ENCODE data around the gene KRT35. TPM values are rescaled to one million over a fixed set of nuclear protein-coding genes. Genes with fewer than 3 reads are reported as not detected.

KRT35 gene
- total and polyA plus RNA-seq, 10 of the 15 experiments (the other 5 are each of a cell fraction or from before 2014, with no cell fraction given), result not detected

DNA sequence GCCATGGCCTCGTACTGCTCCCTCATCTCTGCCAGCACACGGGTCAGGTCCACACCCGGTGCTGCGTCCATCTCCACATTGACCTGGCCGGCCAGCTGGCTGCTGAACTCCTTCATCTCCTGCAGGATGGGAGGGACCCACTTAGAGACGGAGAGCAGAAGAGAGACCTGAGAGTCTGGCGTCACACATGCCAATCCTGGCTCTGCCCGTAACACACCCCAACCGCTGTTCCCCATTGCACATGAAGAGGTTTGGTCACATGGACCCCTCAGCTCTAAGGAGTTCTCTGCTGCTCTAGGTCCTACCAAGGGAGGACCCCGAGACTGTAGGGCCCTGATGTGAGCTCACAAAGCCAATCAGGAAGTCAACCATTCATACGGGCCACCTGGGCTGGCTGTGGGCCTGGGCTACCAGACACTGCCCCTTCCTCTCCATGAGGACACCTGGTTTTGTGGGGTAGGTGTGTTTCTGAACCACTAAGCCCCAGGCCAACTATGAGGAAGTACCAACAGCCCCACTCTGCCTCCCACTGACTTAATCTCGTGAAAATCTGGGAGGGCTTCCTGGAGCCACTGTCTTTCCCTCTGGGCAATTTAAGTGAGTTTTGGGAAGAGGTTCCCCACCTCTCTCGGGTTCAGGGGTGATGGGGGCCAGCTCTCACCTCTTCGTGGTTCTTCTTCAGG, 35.3 kb upstream of the KRT35 start:
- Histone ChIP-seq H3K4me3 (no peak overlapping the region), H3K4me2 (ENCODE audit: control insufficient read depth, insufficient read depth) (no peak overlapping the region), H3K27me3 (replicated peaks in 1 of 2; ENCODE audit: control insufficient read depth in 2 of 2, insufficient read depth in 2 of 2, low read length in 1 of 2) (no peaks in the 10 kb centered on the region; a peak in 2 of 4 replicates), H3K9me3 (replicated peaks; ENCODE audit: control insufficient read depth, insufficient read depth, low read length) (no peaks in the 10 kb centered on the region), H3K4me1 (ENCODE audit: control insufficient read depth, insufficient read depth, low read length) (no peaks in the 10 kb centered on the region), H4K20me1 (ENCODE audit: control insufficient read depth, insufficient read depth) (no peaks in the 10 kb centered on the region), H3K27ac (ENCODE audit: control insufficient read depth, insufficient read depth) (no peak overlapping the region), H3K36me3 (ENCODE audit: control insufficient read depth in 2 of 2, insufficient read depth in 2 of 2, low read length in 1 of 2) (no peaks in the 10 kb centered on the region), H3K79me2 (ENCODE audit: control insufficient read depth, insufficient read depth, low read length) (no peaks in the 10 kb centered on the region), H3K9ac (ENCODE audit: control insufficient read depth, insufficient read depth, low read length) (no peak overlapping the region), H2AFZ (ENCODE audit: control insufficient read depth, low read depth, low read length) (no peak overlapping the region)
- WGBS (ENCODE audit: insufficient coverage, insufficient replicate concordance, low lambda C conversion rate, missing lambda C conversion rate), result 30% methylated on average over 13 of the region's 14 CpGs
- BruUV-seq (replicated peaks), result no TSS peak
- RAD21 ChIA-PET (ENCODE audit: unreplicated experiment), result no interaction called here
- FAIRE-seq, result no peak
- in situ Hi-C loops (cut with MboI), result no loop called here
- ATAC-seq, result no peak
- POLR2A ChIA-PET, result interaction anchor here (0.5 kb wide), 1 partner anchor 10 kb away, joined by 3 read pairs; no protein-coding TSS in a partner anchor
- SMC1A ChIA-PET (ENCODE audit: uncharacterized antibody, unreplicated experiment), result no interaction called here
- intact Hi-C loops (cut with micrococcal nuclease; ENCODE audit: unreplicated experiment), result no loop called here
- no peak for DNase-seq (ENCODE audit: low read depth, low spot score)
- CTCF ChIA-PET, result interaction anchor here (1.5 kb wide), 1 partner anchor 33 kb away, joined by 4 read pairs; no protein-coding TSS in a partner anchor
- TF ChIP-seq, protein P1, sequence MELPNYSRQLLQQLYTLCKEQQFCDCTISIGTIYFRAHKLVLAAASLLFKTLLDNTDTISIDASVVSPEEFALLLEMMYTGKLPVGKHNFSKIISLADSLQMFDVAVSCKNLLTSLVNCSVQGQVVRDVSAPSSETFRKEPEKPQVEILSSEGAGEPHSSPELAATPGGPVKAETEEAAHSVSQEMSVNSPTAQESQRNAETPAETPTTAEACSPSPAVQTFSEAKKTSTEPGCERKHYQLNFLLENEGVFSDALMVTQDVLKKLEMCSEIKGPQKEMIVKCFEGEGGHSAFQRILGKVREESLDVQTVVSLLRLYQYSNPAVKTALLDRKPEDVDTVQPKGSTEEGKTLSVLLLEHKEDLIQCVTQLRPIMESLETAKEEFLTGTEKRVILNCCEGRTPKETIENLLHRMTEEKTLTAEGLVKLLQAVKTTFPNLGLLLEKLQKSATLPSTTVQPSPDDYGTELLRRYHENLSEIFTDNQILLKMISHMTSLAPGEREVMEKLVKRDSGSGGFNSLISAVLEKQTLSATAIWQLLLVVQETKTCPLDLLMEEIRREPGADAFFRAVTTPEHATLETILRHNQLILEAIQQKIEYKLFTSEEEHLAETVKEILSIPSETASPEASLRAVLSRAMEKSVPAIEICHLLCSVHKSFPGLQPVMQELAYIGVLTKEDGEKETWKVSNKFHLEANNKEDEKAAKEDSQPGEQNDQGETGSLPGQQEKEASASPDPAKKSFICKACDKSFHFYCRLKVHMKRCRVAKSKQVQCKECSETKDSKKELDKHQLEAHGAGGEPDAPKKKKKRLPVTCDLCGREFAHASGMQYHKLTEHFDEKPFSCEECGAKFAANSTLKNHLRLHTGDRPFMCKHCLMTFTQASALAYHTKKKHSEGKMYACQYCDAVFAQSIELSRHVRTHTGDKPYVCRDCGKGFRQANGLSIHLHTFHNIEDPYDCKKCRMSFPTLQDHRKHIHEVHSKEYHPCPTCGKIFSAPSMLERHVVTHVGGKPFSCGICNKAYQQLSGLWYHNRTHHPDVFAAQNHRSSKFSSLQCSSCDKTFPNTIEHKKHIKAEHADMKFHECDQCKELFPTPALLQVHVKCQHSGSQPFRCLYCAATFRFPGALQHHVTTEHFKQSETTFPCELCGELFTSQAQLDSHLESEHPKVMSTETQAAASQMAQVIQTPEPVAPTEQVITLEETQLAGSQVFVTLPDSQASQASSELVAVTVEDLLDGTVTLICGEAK (IDR thresholded peaks at IDR 0.05; ENCODE audit: borderline replicate concordance), result no peak
- TF ChIP-seq PAX5 (IDR thresholded peaks at IDR 0.05; ENCODE audit: borderline replicate concordance, low read depth, low read length) (no peak), CBFB (IDR thresholded peaks at IDR 0.05; ENCODE audit: low read depth) (no peak), CHD4 (IDR thresholded peaks at IDR 0.05) (no peak), FOXK2 (IDR thresholded peaks at IDR 0.05) (no peak), POLR2AphosphoS5 (IDR thresholded peaks at IDR 0.05; ENCODE audit: low read length) (no peak), TCF7 (IDR thresholded peaks at IDR 0.05; ENCODE audit: borderline replicate concordance) (no peak)
- TF ChIP-seq, protein P2, sequence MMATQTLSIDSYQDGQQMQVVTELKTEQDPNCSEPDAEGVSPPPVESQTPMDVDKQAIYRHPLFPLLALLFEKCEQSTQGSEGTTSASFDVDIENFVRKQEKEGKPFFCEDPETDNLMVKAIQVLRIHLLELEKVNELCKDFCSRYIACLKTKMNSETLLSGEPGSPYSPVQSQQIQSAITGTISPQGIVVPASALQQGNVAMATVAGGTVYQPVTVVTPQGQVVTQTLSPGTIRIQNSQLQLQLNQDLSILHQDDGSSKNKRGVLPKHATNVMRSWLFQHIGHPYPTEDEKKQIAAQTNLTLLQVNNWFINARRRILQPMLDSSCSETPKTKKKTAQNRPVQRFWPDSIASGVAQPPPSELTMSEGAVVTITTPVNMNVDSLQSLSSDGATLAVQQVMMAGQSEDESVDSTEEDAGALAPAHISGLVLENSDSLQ (IDR thresholded peaks at IDR 0.05), result no peak
- TF ChIP-seq, protein P3, sequence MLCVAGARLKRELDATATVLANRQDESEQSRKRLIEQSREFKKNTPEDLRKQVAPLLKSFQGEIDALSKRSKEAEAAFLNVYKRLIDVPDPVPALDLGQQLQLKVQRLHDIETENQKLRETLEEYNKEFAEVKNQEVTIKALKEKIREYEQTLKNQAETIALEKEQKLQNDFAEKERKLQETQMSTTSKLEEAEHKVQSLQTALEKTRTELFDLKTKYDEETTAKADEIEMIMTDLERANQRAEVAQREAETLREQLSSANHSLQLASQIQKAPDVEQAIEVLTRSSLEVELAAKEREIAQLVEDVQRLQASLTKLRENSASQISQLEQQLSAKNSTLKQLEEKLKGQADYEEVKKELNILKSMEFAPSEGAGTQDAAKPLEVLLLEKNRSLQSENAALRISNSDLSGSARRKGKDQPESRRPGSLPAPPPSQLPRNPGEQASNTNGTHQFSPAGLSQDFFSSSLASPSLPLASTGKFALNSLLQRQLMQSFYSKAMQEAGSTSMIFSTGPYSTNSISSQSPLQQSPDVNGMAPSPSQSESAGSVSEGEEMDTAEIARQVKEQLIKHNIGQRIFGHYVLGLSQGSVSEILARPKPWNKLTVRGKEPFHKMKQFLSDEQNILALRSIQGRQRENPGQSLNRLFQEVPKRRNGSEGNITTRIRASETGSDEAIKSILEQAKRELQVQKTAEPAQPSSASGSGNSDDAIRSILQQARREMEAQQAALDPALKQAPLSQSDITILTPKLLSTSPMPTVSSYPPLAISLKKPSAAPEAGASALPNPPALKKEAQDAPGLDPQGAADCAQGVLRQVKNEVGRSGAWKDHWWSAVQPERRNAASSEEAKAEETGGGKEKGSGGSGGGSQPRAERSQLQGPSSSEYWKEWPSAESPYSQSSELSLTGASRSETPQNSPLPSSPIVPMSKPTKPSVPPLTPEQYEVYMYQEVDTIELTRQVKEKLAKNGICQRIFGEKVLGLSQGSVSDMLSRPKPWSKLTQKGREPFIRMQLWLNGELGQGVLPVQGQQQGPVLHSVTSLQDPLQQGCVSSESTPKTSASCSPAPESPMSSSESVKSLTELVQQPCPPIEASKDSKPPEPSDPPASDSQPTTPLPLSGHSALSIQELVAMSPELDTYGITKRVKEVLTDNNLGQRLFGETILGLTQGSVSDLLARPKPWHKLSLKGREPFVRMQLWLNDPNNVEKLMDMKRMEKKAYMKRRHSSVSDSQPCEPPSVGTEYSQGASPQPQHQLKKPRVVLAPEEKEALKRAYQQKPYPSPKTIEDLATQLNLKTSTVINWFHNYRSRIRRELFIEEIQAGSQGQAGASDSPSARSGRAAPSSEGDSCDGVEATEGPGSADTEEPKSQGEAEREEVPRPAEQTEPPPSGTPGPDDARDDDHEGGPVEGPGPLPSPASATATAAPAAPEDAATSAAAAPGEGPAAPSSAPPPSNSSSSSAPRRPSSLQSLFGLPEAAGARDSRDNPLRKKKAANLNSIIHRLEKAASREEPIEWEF (IDR thresholded peaks at IDR 0.05; ENCODE audit: insufficient replicate concordance, low read depth, low read length), result no peak
- TF ChIP-seq, protein P4, sequence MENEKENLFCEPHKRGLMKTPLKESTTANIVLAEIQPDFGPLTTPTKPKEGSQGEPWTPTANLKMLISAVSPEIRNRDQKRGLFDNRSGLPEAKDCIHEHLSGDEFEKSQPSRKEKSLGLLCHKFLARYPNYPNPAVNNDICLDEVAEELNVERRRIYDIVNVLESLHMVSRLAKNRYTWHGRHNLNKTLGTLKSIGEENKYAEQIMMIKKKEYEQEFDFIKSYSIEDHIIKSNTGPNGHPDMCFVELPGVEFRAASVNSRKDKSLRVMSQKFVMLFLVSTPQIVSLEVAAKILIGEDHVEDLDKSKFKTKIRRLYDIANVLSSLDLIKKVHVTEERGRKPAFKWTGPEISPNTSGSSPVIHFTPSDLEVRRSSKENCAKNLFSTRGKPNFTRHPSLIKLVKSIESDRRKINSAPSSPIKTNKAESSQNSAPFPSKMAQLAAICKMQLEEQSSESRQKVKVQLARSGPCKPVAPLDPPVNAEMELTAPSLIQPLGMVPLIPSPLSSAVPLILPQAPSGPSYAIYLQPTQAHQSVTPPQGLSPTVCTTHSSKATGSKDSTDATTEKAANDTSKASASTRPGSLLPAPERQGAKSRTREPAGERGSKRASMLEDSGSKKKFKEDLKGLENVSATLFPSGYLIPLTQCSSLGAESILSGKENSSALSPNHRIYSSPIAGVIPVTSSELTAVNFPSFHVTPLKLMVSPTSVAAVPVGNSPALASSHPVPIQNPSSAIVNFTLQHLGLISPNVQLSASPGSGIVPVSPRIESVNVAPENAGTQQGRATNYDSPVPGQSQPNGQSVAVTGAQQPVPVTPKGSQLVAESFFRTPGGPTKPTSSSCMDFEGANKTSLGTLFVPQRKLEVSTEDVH (IDR thresholded peaks at IDR 0.05; ENCODE audit: low read depth, partially characterized antibody), result no peak

All from GM12878 (cell line).